DMS153 treated with DMSO at 0.1 percent for 48 hours (cell line): ENCODE measurements around the gene PRSS57.

Source experiments
- DNase-seq: peaks from one replicate; lab custom pipeline; 2025; ENCODE audit not compliant: unreplicated experiment; lab: John Stamatoyannopoulos, UW

Gene PRSS57

DNA sequence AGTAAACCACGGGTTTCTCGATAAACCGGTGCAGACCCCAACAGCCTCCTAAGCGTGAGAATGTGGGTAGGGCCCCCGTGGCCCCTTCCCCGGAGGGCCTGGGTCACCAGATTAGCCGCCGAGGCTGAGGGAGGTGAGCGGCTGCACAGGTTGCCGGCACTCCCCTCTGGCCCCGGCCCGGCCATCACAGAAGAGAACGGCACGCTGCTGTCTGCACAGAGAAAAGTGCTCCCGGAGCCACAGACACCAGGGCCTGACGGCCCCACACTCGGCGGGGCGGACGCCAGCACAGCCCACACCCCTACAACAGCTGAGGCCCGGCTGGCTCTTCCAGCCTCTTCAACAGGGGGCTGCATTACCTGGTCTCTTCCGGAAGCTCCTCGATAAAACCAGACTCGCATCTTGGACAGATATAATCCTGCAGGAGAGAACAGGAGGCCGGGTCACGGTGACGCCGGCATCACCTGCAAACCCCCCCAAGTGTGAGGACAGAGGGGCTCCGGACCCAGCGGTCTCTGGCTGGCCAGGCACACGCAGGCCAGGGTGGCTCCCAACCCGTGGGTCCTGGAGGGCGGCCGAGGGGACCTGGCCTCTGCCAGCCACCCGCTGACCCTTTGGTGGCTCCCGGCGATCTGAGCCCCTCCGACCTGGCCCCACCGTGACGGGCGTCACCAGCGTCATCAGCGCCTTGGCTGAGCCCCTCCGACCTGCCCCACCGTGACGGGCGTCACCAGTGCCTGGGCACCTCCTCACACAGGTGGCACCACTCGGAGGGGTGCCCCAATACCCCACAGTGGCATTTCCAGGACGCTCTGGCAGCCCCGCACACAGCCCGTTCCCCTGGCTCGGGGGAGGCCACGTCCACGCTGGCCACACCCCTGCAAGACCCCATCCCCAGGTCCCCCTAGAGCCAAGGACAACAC, 42.5 kb downstream of the PRSS57 start:
- DNase-seq: no peak

GRCh38 chr19:651991-652390, 43.3 kb downstream of the PRSS57 start:
- no peak for DNase-seq

GRCh38 chr19:651114-651818, 44.0 kb downstream of the PRSS57 start:
- DNase-seq: no peak

DNA sequence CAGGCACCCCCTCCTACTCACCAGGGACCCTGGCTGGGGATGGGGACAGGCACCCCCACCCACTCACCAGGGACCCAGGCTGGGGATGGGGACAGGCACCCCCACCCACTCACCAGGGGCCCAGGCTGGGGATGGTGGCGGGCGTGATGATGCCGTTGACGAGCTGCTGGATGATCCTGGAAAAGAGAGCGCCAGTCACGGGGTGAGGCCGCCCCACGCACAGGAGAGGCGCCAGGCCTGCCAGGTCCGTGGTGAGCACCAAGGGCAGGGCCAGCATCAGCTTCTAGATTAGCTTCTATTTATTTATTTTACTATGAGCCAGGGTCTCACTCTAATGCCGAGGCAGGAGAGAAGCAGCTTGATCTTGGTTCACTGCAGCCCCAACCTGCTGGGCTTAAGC, 45.1 kb downstream of the PRSS57 start:
- no peak for DNase-seq

- DNase-seq: no peak
Observed at GRCh38 chr19:648904-649801, 46.1 kb downstream of the PRSS57 start.

DNA sequence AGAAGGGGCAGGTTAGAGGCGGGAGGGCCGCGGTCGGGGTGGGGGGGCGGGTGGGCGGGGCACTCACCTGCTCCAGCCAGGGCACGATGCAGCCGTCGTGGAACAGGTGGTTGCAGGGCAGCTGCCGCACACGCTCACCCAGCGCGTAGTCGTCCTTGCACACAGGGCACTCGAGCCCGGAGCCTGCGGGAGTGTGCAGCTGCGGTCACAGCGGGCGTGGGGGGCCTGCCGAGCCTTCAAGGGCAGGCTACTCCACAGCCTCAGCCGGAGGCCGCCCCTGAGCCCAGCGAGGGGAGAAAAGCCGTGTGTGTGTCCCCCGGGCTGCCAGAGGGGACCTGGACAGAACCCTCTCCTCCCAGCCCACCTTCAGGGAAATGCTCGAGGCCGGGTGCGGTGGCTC, 46.9 kb downstream of the PRSS57 start:
- DNase-seq: no peak

DNA sequence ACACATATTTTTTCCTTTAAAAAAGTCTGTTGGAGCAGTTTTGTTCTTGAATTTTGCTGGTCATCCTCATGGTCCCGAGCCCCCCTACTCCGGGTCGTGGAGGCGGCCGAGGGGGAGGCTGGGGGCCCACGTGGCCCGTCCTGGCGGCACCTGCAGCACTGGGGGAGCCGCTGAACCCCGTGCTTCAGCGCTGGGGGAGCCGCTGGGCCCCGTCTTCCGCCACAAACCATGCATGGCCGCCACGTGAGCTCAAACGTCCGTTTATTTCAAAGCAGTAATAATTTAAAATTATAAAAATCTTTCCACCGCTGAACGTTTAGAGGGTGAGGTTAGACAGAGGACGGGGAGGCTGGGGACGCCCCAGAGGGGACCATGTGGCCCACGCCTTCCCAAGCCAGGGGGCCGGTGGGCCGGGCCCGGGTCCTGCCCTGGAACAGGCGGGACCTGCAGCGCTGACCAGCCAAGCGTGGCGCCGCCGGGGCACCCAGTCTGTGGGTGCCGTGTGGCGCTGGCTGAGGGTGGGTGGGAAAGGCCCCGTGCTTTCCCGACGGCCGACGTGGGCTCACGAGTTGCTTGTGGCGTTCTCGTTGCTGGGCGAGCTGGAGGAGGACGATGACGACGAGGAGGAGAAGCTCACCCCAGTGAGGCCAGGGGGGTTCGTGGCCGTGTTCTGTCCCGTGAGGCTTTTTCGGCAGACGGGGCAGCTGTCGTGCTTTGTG, 47.5 kb downstream of the PRSS57 start:
- DNase-seq: no peak

- no peak for DNase-seq
Observed at GRCh38 chr19:646779-647565, 48.3 kb downstream of the PRSS57 start.

DNA sequence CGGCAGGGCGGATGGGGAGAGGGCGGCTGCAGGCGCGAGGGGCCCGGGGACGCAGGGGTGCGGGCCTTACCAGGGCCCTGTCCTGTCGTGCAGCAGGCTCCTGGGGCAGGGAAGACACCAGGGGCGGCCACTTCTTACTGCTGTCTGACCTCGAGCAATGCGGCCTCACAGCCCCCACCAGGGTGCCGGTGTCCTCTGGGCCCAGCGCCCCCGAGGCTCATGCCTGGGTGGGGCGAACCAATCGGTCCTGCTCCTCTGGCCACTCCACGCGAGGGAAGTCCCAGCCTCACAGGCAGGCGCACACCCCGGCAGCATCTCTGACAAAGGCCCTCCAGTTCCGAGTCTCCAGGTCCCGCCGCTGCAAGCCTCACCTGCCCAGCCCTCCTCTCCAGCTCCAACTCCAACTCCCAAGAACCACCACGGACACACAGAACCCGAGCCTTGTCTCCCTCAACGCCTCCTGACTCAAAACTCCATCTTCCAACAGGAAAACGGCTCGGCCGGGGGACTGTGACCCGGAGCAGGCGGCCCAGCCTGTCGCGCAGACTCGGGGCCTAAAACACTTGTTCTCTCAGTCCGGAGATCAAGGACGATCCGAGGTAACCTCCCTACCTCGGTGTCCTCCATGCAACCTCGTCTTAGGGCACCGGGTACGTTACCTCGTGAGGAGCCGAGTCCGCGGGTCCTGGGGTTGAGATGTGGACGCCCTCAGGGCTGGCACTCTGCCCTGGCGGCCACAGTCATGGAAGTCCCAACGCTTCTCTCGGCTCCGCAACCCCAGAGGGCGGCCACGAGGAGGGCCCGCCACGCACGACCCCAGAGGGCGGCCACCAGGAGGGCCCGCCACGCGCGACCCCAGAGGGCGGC, 49.1 kb downstream of the PRSS57 start:
- DNase-seq: no peak

DNA sequence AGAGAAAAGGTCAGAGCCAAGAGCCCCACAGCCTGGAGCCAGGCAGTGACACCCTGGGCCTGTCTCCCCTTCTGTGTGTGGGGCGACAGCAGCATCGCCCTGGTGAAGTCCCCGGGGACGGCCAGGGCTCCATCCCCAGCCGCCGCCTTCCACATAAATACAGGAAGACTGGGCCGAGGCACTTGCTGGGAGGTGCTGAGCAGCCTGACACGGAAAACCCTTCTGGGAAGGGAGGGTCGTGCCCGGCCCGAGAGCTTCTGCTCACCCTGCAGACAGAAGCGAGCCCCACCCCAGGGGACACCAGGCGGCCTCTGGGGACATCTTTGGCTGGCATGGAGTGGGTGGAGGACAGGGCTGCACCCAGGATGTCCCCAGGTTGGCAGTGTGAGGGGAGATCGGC, 50.5 kb downstream of the PRSS57 start:
- no peak for DNase-seq

- no peak for DNase-seq
Observed at GRCh38 chr19:644363-644762, 50.9 kb downstream of the PRSS57 start.

GRCh38 chr19:643736-644135, 51.5 kb downstream of the PRSS57 start:
- DNase-seq: no peak

DNA sequence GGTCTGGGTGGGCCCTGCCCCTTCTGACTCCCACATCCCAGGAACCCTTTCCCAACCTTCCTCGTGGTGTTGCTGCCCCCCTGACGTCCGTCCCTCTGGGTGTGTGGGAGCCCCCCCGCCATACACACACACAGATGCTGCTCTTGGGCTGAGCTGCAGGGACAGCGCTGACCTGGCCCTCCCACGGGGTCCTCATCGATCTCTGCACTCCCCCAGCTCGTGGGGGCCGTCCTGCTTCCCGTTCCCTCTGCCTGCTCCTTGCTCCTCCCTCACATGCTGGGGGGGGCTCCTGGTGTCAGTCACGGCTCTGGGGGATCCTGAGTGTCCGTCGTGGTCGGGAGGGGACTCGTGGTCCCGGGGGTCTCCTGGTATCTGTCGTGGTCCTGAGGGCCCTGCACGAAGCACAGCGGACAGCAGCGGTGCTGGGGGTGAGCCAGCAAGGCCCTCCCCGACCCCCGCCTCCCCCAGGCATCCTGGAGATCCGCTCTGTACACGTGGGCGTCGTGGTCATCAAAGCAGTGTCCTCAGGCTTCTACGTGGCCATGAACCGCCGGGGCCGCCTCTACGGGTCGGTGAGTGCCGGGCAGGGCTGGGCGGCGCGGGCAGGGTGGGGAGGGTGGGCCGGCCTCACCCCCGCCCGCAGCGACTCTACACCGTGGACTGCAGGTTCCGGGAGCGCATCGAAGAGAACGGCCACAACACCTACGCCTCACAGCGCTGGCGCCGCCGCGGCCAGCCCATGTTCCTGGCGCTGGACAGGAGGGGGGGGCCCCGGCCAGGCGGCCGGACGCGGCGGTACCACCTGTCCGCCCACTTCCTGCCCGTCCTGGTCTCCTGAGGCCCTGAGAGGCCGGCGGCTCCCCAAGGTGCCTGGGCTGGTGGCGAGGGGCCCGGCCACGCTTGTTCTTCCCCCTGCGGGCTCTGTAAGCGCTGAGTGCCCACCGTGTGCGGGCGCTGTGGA, 52.2 kb downstream of the PRSS57 start:
- no peak for DNase-seq

DNA sequence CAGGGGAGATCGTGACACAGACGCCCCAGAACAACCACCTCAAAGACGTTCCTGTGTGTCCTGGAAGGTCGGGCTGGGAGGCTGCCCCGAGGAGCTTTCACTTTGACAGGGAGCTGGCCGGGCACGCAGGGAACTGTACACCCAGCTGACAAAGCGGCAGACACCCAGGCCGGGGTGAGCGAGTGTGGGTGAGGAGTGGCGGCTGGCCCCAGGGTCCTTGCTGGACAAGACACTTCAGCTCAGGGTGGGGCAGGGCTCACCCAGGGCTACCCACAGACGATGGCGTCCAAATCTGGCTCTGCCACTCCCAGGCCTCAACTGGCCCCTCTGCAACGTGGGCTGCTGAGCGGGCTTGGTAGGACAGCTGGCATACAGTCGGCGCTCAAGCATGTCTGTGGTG, 53.5 kb downstream of the PRSS57 start:
- no peak for DNase-seq

- no peak for DNase-seq
Observed at GRCh38 chr19:640606-641189, 54.6 kb downstream of the PRSS57 start.

DNA sequence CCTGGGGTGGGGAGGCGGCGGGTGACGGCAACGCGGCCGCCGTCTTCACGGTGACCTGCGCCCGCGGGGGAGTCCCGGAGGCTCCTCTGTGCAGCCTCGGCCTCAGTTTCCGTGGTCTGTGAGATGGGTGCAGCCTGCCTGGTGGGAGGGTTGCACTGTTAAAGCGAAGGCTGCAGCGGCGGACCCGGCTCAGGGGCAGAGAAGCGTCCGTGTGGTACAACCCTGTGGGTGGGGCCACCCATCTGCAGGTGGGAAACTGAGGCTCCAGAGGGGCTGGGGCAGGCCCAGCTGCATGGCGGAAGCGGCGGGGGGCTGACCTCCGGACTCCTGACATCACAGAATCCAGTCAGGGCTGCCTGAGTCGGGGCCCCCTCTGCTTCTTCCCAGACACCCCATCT, 55.1 kb downstream of the PRSS57 start:
- no peak for DNase-seq
